BJ (cell line): Measurements from ENCODE around the gene TMEM92. TPM values are rescaled to one million over a fixed set of nuclear protein-coding genes. Genes with fewer than 3 reads are reported as not detected.

Experiments used
- CTCF ChIA-PET: fragments of 350-600 bp; formaldehyde crosslinking; extraction: SDS; loops from one replicate; lab custom pipeline; 2021; ENCODE audit warnings: antibody characterized with exemption, inconsistent platforms; lab: Yijun Ruan, JAX
- POLR2A ChIA-PET: fragments of 300-600 bp; sonication (Branson Sonifier 250); formaldehyde crosslinking; extraction: SDS; loops from one replicate; lab custom pipeline; 2021; ENCODE audit warnings: antibody characterized with exemption; lab: Charles Lee
- DNase-seq: peaks from one replicate; pipeline ENCODE4 v3.0.0-alpha.2; 2011; ENCODE audit warnings: low read depth
- H3K27me3 ChIP-seq: 2 replicates; pipeline ENCODE4 v1.6.0; 2011; ENCODE audit warnings: low read length; ENCODE audit not compliant: control insufficient read depth, insufficient read depth
- H3K36me3 ChIP-seq: 2 replicates; pipeline ENCODE4 v1.5.1; 2011; ENCODE audit warnings: low read length; ENCODE audit not compliant: control insufficient read depth, insufficient read depth
- H3K4me3 ChIP-seq: 2 replicates; pipeline ENCODE4 v1.5.1; 2011; ENCODE audit warnings: low read depth, mild to moderate bottlenecking, control low read depth, low read length
- CTCF ChIP-seq: IDR thresholded peaks from 2 replicates; pipeline ENCODE4 v1.5.1; 2011; ENCODE audit warnings: low read depth, mild to moderate bottlenecking, control low read depth, inconsistent platforms, low read length, moderate library complexity; ENCODE audit not compliant: insufficient read depth
- polyA plus RNA-seq: library from polyadenylated mRNA; depleted of rRNA; stranded (reverse); fragments of >200 nt; gene quantifications from 2 replicates; pipeline ENCODE4 v1.2.3, GENCODE V29; 2011; rRNA removed
- small RNA-seq: library from RNA; depleted of rRNA; stranded (forward); fragments of <200 nt; gene quantifications from one replicate; pipeline ENCODE3, GENCODE V24; 2012; ENCODE audit warnings: low replicate concordance, low read depth; ENCODE audit not compliant: insufficient read length

Gene TMEM92
- polyA plus RNA-seq, 1 experiment = 0.67 TPM

GRCh38 chr17:50330151-50330775 lies 56.0 kb downstream of the TMEM92 start:
- TF ChIP-seq CTCF = no peak
- no peak for DNase-seq
- POLR2A ChIA-PET = no interaction called here
- H3K27me3 ChIP-seq = no peaks in the 10 kb centered on the region
- CTCF ChIA-PET = interaction anchor here (0.7 to 2.2 kb wide), 5 partner anchors 10 to 236 kb away, joined by 3 to 7 read pairs (median 3); no protein-coding TSS in a partner anchor
- no peak overlapping the region for H3K4me3 ChIP-seq
- no peaks in the 10 kb centered on the region for H3K36me3 ChIP-seq

Small RNAs within 50 kb of the gene (small RNA-seq; reads per million reads assigned to genes)
- gene SUMO2P7 = not detected

Other genes with a start within 250 kb of the TMEM92 start
- 71.9 and 184 TPM in 2 replicates for gene ITGA3, start 218.4 kb upstream of the TMEM92 start, polyA plus RNA-seq
- 79.3 and 155 TPM in 2 replicates for gene PDK2, start 179.1 kb upstream of the TMEM92 start, polyA plus RNA-seq
- gene SAMD14, start 144.3 kb upstream of the TMEM92 start, polyA plus RNA-seq = 2.7 and 5.3 TPM in 2 replicates
- gene PPP1R9B, start 123.8 kb upstream of the TMEM92 start, polyA plus RNA-seq = 17.2 and 19.3 TPM in 2 replicates
- 0.09 and 0.40 TPM in 2 replicates for gene SGCA, start 108.5 kb upstream of the TMEM92 start, polyA plus RNA-seq
- gene COL1A1, start 72.8 kb upstream of the TMEM92 start, polyA plus RNA-seq = 1,679 and 2,161 TPM in 2 replicates
- 15.4 and 25.0 TPM in 2 replicates for gene XYLT2, start 71.7 kb downstream of the TMEM92 start, polyA plus RNA-seq
- 115 and 142 TPM in 2 replicates for gene MRPL27, start 98.7 kb downstream of the TMEM92 start, polyA plus RNA-seq
- gene EME1, start 98.8 kb downstream of the TMEM92 start, polyA plus RNA-seq = 5.3 and 5.9 TPM in 2 replicates
- gene LRRC59, start 123.1 kb downstream of the TMEM92 start, polyA plus RNA-seq = 110 and 119 TPM in 2 replicates
- 19.9 and 25.4 TPM in 2 replicates for gene ACSF2, start 151.8 kb downstream of the TMEM92 start, polyA plus RNA-seq
- gene CHAD, start 194.4 kb downstream of the TMEM92 start, polyA plus RNA-seq = not detected in 2 replicates
- gene RSAD1, start 204.4 kb downstream of the TMEM92 start, polyA plus RNA-seq = 17.5 and 22.6 TPM in 2 replicates
- 0.54 and 0.67 TPM in 2 replicates for gene MYCBPAP, start 234.0 kb downstream of the TMEM92 start, polyA plus RNA-seq